ENCODE data around the gene ADAM21.

ADAM21 gene

DNA sequence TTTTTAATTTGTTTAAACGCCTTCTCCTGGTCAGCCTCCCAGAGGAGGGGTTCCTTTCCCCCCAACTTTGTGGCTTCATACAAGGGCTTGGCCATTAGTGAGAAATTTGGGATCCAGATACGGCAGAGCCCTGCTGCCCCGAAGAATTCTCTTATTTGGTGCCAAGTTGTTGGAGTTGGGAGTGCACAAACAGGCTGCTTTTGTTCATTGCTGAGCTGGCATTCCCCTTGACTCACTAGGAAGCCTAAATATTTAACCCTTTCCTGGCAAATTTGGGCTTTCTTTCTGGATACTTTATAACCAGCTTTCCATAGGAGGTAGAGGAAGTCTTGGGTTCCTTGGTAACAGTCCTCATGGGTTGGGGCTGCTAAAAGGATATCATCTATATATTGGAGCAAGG lies 10.3 kb upstream of the ADAM21 start:
- no peaks in the 10 kb centered on the region for H3K4me1 ChIP-seq (ENCODE audit: control insufficient read depth, low read length)
- no peaks in the 10 kb centered on the region for H3K36me3 ChIP-seq (ENCODE audit: control insufficient read depth, low read length)
- TF ChIP-seq CTCF (IDR thresholded peaks at IDR 0.05; ENCODE audit: low read depth, low read length, poor library complexity, severe bottlenecking) (no peak), EZH2phosphoT487 (IDR thresholded peaks at IDR 0.05; ENCODE audit: borderline replicate concordance, low read length) (no peak)
- no peak overlapping the region for H3K27ac ChIP-seq (ENCODE audit: low read depth, low read length)
- H3K79me2 ChIP-seq (ENCODE audit: control insufficient read depth, low read length), result no peaks in the 10 kb centered on the region
- no peak overlapping the region for H3K4me3 ChIP-seq (ENCODE audit: low read length)
- H3K4me2 ChIP-seq (ENCODE audit: low read length), result no peak overlapping the region
- H3K9me2 ChIP-seq (replicated peaks; ENCODE audit: control insufficient read depth, low read length), result no peaks in the 10 kb centered on the region
- no peaks in the 10 kb centered on the region for H4K20me1 ChIP-seq (ENCODE audit: control insufficient read depth, insufficient read depth, low read depth, low read length)
- peaks cover 19% of the 10 kb centered on the region for H3K9me3 ChIP-seq (ENCODE audit: control insufficient read depth, insufficient read depth, low read length)
- no peaks in the 10 kb centered on the region for H3F3A ChIP-seq (ENCODE audit: control insufficient read depth, insufficient read depth)
- H3K27me3 ChIP-seq (ENCODE audit: control insufficient read depth, low read length), result no peaks in the 10 kb centered on the region

DNA sequence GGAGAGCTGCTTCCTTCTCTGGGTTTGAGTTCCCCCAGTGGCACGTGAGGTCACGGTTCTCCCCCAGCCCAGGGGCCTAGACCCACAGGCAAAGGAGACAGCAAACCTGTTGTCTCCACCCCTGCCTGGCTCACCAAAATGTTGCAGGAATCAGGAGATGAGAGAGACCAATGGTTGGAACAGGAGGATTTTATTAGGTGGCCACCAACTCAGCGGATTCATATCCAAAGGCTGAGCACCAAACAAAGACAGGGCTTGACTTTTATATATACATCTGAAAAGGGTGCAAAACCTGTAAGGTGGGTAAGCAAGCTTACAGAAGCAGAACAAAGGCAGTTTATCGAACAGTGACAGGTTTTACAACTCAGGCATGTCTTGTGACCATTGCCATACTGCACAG lies 9.2 kb upstream of the ADAM21 start:
- Histone ChIP-seq H3K27ac (ENCODE audit: low read depth, low read length) (no peak overlapping the region), H3K4me3 (ENCODE audit: low read length) (no peak overlapping the region), H4K20me1 (ENCODE audit: control insufficient read depth, insufficient read depth, low read depth, low read length) (no peaks in the 10 kb centered on the region), H3K36me3 (ENCODE audit: control insufficient read depth, low read length) (no peaks in the 10 kb centered on the region), H3F3A (ENCODE audit: control insufficient read depth, insufficient read depth) (no peaks in the 10 kb centered on the region), H3K9me2 (replicated peaks; ENCODE audit: control insufficient read depth, low read length) (no peaks in the 10 kb centered on the region), H3K9me3 (ENCODE audit: control insufficient read depth, insufficient read depth, low read length) (peaks cover 19% of the 10 kb centered on the region), H3K4me1 (ENCODE audit: control insufficient read depth, low read length) (no peaks in the 10 kb centered on the region), H3K79me2 (ENCODE audit: control insufficient read depth, low read length) (no peaks in the 10 kb centered on the region), H3K4me2 (ENCODE audit: low read length) (no peak overlapping the region), H3K27me3 (ENCODE audit: control insufficient read depth, low read length) (no peaks in the 10 kb centered on the region)
- TF ChIP-seq EZH2phosphoT487 (IDR thresholded peaks at IDR 0.05; ENCODE audit: borderline replicate concordance, low read length) (no peak), CTCF (IDR thresholded peaks at IDR 0.05; ENCODE audit: low read depth, low read length, poor library complexity, severe bottlenecking) (no peak)

DNA sequence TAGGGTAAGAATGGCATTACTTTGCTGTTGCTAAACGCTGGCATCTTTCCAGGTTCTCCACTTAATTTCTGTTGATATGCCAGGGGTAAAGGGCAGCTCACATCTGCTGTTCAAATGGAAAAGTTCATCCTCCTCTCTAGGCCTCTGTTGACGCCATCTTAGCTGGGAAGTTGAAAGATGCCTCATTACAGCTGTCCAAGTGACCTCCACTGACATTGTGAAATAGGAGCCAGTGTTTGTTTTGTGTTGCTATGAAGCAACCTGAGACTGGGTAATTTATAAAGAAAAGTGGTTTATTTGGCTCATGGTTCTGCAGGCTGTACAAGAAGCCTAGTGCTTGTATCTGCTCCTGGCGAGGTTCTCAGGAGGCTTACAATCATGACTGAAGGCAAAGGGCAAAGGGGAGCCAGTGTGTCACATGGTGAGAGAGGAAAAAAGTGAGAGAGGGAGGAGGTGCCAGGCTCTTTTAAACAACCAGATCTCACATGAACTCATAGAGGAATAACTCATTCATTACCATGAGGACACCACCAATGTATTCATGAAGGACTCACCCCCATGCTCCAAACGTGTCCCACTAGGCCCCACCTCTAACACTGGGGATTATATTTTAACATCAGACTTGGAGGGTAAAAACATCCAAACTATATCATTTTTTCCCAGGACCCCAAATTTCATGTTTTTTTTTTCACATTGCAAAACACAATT lies 3.2 kb upstream of the ADAM21 start:
- Histone ChIP-seq H3K36me3 (ENCODE audit: control insufficient read depth, low read length) (no peaks in the 10 kb centered on the region), H3F3A (ENCODE audit: control insufficient read depth, insufficient read depth) (no peaks in the 10 kb centered on the region), H3K27me3 (ENCODE audit: control insufficient read depth, low read length) (0 out of 2 replicates have a peak, but pooled peaks cover 2% of the 10 kb centered on the region), H3K27ac (ENCODE audit: low read depth, low read length) (no peak overlapping the region), H4K20me1 (ENCODE audit: control insufficient read depth, insufficient read depth, low read depth, low read length) (no peaks in the 10 kb centered on the region), H3K79me2 (ENCODE audit: control insufficient read depth, low read length) (no peaks in the 10 kb centered on the region), H3K4me1 (ENCODE audit: control insufficient read depth, low read length) (no peaks in the 10 kb centered on the region), H3K9me2 (replicated peaks; ENCODE audit: control insufficient read depth, low read length) (no peaks in the 10 kb centered on the region), H3K9me3 (ENCODE audit: control insufficient read depth, insufficient read depth, low read length) (no peaks in the 10 kb centered on the region), H3K4me3 (ENCODE audit: low read length) (no peak overlapping the region), H3K4me2 (ENCODE audit: low read length) (no peak overlapping the region)
- TF ChIP-seq CTCF (IDR thresholded peaks at IDR 0.05; ENCODE audit: low read depth, low read length, poor library complexity, severe bottlenecking), result no peak
- TF ChIP-seq EZH2phosphoT487 (IDR thresholded peaks at IDR 0.05; ENCODE audit: borderline replicate concordance, low read length), result no peak

All from DOHH2 (cell line).